Esophagus squamous epithelium (tissue), 4 donors: Measurements from ENCODE around the gene FNBP1L.

Experiments used
- CTCF ChIP-seq, 6 experiments: fragments of 450-650 bp in 4 of 6; fragments of 200-600 bp in 2 of 6; sonication (generic) in 2 of 6; IDR thresholded peaks; one replicate each; pipeline ENCODE4 v1.5.1; 2016 to 2019; ENCODE audit warnings: antibody characterized with exemption in 6 of 6, mild to moderate bottlenecking in 4 of 6, moderate library complexity in 4 of 6
- POLR2A ChIP-seq, 4 donors: fragments of 450-650 bp; IDR thresholded peaks; one replicate each; pipeline ENCODE4 v1.6.1; 2017; ENCODE audit warnings: antibody characterized with exemption in 4 of 4, mild to moderate bottlenecking in 4 of 4, moderate library complexity in 3 of 4

GRCh38 chr1:93501829-93502369, 54.0 kb downstream of the FNBP1L start:
- no peak for TF ChIP-seq CTCF (IDR thresholded peaks at IDR 0.05)
- TF ChIP-seq POLR2A (IDR thresholded peaks at IDR 0.05) = no peak
